Measurements from ENCODE around the gene PKP1. TPM values are rescaled to one million over a fixed set of nuclear protein-coding genes. Genes with fewer than 3 reads are reported as not detected.

Gene PKP1
- total RNA-seq, 1 donor from 2014 or later: not detected

DNA sequence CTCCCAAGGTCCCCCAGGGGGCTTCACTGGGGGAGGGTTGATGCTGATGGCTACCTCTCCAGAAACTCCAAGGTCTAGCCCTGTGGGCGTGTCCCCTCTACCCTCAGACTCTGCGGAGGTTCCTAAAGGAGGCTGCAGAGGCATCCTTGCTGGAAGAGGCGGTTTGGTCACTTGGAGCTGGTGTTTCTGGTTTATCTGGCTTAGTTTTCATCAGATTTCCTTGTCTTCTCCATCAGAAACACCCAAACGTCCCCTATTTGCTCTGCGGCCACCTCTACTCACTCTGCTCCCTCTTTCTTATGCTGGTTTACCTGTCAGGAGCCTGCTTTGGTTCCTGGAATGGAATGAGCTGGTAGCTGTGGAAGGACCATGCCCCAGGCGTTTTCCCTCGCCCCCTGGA lies 2.5 kb downstream of the PKP1 start:
- no peak overlapping the region for H3K27ac Mint-ChIP-seq (ENCODE audit: unreplicated experiment)
- no peak overlapping the region for H3K4me3 Mint-ChIP-seq (ENCODE audit: unreplicated experiment)
- TF ChIP-seq, protein P1, sequence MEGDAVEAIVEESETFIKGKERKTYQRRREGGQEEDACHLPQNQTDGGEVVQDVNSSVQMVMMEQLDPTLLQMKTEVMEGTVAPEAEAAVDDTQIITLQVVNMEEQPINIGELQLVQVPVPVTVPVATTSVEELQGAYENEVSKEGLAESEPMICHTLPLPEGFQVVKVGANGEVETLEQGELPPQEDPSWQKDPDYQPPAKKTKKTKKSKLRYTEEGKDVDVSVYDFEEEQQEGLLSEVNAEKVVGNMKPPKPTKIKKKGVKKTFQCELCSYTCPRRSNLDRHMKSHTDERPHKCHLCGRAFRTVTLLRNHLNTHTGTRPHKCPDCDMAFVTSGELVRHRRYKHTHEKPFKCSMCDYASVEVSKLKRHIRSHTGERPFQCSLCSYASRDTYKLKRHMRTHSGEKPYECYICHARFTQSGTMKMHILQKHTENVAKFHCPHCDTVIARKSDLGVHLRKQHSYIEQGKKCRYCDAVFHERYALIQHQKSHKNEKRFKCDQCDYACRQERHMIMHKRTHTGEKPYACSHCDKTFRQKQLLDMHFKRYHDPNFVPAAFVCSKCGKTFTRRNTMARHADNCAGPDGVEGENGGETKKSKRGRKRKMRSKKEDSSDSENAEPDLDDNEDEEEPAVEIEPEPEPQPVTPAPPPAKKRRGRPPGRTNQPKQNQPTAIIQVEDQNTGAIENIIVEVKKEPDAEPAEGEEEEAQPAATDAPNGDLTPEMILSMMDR (IDR thresholded peaks at IDR 0.05; ENCODE audit: partially characterized antibody, unreplicated experiment): no peak
- no peak for DNase-seq
- H3K27me3 Mint-ChIP-seq (ENCODE audit: unreplicated experiment): peaks cover 10% of the 10 kb centered on the region
- no peaks in the 10 kb centered on the region for H3K36me3 Mint-ChIP-seq (ENCODE audit: unreplicated experiment)
- no peaks in the 10 kb centered on the region for H3K4me1 Mint-ChIP-seq (ENCODE audit: low read depth, unreplicated experiment)
- peaks cover 6% of the 10 kb centered on the region for H3K9me3 Mint-ChIP-seq (ENCODE audit: unreplicated experiment)

DNA sequence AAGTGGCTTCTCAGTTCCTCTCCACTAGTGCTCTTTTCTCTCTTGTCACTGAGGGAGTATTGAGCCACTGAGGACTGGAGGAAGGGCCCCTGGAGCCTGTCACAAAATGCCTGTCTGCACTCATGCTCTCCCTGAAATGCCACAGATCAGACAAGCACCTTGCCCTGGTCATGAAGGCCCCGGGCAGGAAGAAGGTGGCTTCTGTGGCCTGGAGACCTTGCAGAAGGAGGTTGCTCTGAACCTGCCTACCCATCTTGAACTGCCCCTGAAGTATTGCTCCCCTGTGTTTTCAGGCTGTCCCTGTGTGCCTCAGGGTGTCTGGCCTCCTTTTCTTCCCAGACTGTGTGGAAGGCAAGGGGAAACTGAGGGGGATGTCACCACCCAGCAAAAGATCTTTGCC lies 3.1 kb downstream of the PKP1 start:
- Mint-ChIP-seq H3K27me3 (ENCODE audit: unreplicated experiment) (peaks cover 10% of the 10 kb centered on the region), H3K4me1 (ENCODE audit: low read depth, unreplicated experiment) (no peaks in the 10 kb centered on the region), H3K27ac (ENCODE audit: unreplicated experiment) (no peak overlapping the region), H3K4me3 (ENCODE audit: unreplicated experiment) (no peak overlapping the region), H3K36me3 (ENCODE audit: unreplicated experiment) (no peaks in the 10 kb centered on the region), H3K9me3 (ENCODE audit: unreplicated experiment) (peaks cover 6% of the 10 kb centered on the region)
- no peak for DNase-seq
- TF ChIP-seq, protein P1 (IDR thresholded peaks at IDR 0.05; ENCODE audit: partially characterized antibody, unreplicated experiment): no peak

DNA sequence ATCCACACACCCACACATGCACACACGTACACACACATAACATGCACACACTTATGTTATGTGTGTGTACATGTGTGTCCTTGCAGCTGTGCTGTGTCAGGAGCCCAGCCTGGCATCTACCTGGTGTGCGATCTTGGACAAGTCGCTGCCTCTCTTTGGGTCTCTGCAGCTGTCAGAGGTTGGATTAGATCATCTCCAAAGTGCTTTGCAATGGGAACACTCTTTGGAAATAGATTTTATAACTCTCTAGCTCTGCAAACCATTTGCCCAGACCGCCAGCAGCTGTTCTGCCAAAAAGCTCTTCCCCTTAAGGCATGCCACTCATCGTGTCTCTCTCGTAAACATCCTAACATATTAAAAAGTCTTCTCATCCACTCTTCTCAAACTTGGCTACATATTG lies 4.7 kb downstream of the PKP1 start:
- DNase-seq: no peak
- Mint-ChIP-seq H3K9me3 (ENCODE audit: unreplicated experiment) (peaks cover 6% of the 10 kb centered on the region), H3K27me3 (ENCODE audit: unreplicated experiment) (peaks cover 11% of the 10 kb centered on the region), H3K4me1 (ENCODE audit: low read depth, unreplicated experiment) (no peaks in the 10 kb centered on the region), H3K27ac (ENCODE audit: unreplicated experiment) (no peak overlapping the region), H3K4me3 (ENCODE audit: unreplicated experiment) (no peak overlapping the region), H3K36me3 (ENCODE audit: unreplicated experiment) (no peaks in the 10 kb centered on the region)
- TF ChIP-seq, protein P1 (IDR thresholded peaks at IDR 0.05; ENCODE audit: partially characterized antibody, unreplicated experiment): no peak

DNA sequence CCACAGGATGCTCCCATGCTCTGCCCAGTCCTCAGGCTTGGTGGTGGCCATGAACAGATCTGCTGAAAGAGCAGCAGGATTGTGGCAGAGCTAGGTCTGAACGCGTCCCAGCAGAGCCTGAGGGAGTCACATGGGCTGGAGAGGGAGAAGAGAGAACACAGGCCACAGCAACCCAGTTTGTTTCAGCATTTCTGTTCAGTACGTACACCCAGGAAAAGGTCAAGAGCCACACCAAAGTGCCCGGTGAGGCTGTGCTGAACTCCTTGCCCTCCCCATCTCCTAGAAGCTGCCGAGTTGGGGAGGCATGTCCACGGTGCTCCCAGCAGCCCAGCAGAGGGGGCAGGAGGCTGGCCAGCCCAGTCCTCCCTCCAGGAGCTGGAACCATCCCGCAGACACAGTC lies 5.5 kb downstream of the PKP1 start:
- Mint-ChIP-seq H3K4me1 (ENCODE audit: low read depth, unreplicated experiment) (no peaks in the 10 kb centered on the region), H3K36me3 (ENCODE audit: unreplicated experiment) (no peaks in the 10 kb centered on the region), H3K27ac (ENCODE audit: unreplicated experiment) (no peak overlapping the region), H3K4me3 (ENCODE audit: unreplicated experiment) (no peak overlapping the region), H3K9me3 (ENCODE audit: unreplicated experiment) (peaks cover 6% of the 10 kb centered on the region), H3K27me3 (ENCODE audit: unreplicated experiment) (peaks cover 9% of the 10 kb centered on the region)
- TF ChIP-seq, protein P1 (IDR thresholded peaks at IDR 0.05; ENCODE audit: partially characterized antibody, unreplicated experiment): no peak
- no peak for DNase-seq

DNA sequence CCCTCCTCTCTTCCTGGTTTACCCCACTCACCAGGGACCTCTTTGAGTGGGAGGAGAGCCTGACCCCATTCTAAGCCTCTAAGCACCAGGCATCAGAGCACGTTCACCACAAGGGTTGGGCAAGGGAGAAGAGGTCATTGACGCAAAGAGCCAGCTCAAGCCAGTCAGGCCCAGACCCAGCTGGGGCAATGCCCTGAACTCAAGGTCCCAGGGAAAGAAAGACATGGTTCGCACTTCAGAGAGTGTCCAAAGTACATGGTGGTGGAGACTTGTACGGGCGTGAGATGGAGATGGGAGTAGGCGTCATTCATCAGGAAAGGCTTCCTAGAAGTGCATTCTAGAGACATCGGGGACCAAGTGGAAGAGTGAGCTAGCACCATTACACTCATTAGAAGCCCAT lies 7.2 kb downstream of the PKP1 start:
- H3K27ac Mint-ChIP-seq (ENCODE audit: unreplicated experiment): no peak overlapping the region
- H3K4me1 Mint-ChIP-seq (ENCODE audit: low read depth, unreplicated experiment): peaks cover 4% of the 10 kb centered on the region
- peaks cover 9% of the 10 kb centered on the region for H3K27me3 Mint-ChIP-seq (ENCODE audit: unreplicated experiment)
- H3K9me3 Mint-ChIP-seq (ENCODE audit: unreplicated experiment): peaks cover 7% of the 10 kb centered on the region
- H3K4me3 Mint-ChIP-seq (ENCODE audit: unreplicated experiment): no peak overlapping the region
- TF ChIP-seq, protein P1 (IDR thresholded peaks at IDR 0.05; ENCODE audit: partially characterized antibody, unreplicated experiment): no peak
- H3K36me3 Mint-ChIP-seq (ENCODE audit: unreplicated experiment): no peaks in the 10 kb centered on the region
- DNase-seq: no peak

Data from glutamatergic neuron (in vitro differentiated cells).